SK-N-MC (cell line): ENCODE measurements around the gene GLYR1.

ENCODE experiments used
- EZH2 ChIP-seq: fragments of 200-600 bp; sonication (generic); IDR thresholded peaks from one replicate; pipeline ENCODE4 v1.6.1; 2017; ENCODE audit warnings: antibody characterized with exemption
- FOXP2 ChIP-seq: optimal IDR thresholded peaks from 2 replicates; pipeline ENCODE3; 2011; ENCODE audit warnings: mild to moderate bottlenecking, moderate library complexity; ENCODE audit not compliant: insufficient read depth; ENCODE audit errors: extremely low read length, control extremely low read depth
- POLR2AphosphoS5 ChIP-seq: IDR thresholded peaks from 2 replicates; pipeline ENCODE4 v1.6.1; 2012; ENCODE audit warnings: mild to moderate bottlenecking, low read depth, low read length, borderline replicate concordance

- no peak for TF ChIP-seq EZH2
- TF ChIP-seq POLR2AphosphoS5 = no peak
- TF ChIP-seq FOXP2 = no peak
Measured at GRCh38 chr16:4776141-4776705, 70.9 kb downstream of the GLYR1 start.
